ENCODE results near the gene ZNF106. TPM values are rescaled to one million over a fixed set of nuclear protein-coding genes. Genes with fewer than 3 reads are reported as not detected.

The ZNF106 gene
- total RNA-seq = 30.5 and 30.6 TPM in 2 replicates

DNA sequence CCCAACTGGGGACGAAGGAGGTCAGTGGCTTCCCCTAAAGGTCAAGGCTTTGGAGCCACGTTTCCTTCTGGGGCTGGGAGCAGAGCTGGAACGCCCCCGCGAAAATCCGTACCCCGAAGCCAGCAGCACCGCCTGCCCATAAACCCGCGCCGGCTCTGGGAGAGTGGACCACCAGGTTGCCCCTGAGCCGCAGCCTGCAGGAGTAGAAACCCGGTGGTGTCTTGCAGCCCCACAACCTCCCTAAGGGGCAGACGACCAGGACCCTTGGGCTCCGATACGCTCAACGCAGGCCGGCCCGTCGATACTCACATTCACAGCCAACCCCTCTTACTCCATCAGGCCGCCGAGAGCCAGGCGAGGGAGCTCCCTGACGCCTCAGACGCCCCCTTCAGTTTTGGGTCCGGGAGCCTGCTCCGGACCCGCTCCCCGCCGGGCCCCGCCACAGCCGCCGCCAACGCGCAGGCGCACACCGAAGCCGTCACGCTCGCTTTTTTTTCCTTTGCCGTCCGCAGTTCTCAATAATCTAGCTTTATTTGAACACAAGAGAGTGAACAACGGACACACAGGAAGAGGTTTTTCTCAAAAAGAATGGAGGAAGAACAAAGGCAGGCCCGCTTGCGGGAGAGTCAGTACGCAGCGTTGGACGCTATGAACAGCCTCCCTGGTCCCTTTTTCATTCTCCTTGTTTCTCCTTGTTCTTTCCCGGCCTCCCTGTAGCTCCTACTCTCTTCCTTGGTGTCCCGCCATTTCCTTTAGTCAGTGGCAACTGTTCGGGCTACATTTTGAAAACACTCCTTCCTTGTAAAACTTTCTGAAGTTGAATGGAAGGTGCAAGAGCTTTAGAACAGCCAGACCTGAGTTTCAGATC is at the start of gene ZNF106:
Gene ZNF106, minus strand, starts transcription at position 471 of the 868 bp plus-strand sequence. CDS start 18,852 bp downstream, outside the sequence.
- peak; percentile 85 to 91 for DNase-seq (ENCODE audit: low read depth in 2 of 2)

DNA sequence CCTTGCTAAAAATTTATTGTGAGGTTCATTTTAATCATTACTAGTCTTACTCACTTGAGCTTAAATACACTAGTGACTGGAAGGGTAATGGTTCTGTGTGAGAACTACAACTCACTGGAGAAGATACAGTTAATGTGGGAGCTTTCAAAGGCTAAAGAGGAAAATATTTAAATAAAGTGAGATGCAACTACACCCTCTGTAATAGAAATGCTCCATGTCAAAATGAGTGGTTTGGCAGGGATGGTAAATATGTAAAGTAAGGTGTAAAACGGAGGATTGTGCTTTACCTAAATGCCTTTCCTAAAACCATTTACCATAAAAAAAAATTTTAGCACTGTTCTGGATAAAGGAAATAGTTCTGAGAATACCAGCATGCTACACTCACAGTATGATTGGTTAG is 42.3 kb upstream of the ZNF106 start:
- DNase-seq (ENCODE audit: low read depth in 2 of 2) = no peak

DNA sequence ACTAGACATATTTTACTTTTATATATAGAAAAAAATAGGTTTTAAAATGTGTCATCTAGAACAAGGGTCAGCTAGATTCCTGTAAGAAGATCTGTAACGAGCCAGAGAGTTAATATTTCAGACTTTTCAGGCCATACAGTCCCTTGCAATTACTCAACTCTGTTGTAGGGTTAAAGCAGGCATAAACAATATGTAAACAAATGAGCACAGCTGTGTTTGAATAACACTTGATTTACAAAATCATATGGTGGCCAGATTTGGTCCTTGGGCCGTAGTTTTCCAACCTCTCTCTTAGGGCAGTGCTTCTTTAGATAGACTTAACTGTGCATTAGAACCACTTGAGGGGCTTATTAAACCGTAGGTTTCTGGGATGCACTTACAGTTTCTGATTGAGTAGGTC is 38.0 kb upstream of the ZNF106 start:
- DNase-seq (ENCODE audit: low read depth in 2 of 2) = no peak

DNA sequence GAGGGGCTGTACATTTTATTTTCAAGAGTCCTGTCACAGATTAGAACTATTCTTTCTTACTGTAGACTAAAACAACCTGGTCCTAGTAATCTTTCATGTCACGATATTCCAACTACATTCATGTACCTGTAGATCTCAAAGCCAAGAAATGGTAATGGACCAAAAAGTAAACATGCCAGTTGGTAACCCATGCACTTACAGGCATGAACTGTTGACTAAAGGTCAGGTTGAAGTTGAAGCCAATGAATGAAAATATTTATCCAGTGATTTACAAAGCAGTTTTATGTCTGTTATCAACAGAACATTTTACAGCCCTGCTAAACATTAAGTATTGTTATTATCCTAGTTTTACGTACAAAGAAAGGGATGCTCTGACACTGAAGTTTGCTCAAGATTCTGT is 32.4 kb upstream of the ZNF106 start:
- no peak for DNase-seq (ENCODE audit: low read depth in 2 of 2)

DNA sequence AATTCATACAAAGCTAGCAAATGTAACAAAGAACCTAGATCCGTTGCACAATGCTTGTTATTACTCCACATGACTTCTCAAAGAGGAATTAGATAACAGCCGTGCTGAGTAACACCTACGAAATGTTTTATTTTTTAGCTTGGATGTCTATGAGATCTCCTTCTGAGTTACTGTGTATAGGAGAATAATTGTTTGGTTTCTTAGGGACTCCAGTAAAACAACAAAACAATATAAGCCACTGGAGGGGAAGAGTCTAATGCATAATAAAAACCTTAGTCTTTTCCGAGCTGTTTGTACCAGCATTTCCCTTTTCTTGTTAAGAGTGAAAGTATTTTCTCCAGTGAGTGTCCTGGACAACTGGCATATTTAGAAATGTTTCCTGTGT is 20.1 kb upstream of the ZNF106 start:
- DNase-seq (ENCODE audit: low read depth in 2 of 2) = peak in 1 of 2 donors; percentile 44

DNA sequence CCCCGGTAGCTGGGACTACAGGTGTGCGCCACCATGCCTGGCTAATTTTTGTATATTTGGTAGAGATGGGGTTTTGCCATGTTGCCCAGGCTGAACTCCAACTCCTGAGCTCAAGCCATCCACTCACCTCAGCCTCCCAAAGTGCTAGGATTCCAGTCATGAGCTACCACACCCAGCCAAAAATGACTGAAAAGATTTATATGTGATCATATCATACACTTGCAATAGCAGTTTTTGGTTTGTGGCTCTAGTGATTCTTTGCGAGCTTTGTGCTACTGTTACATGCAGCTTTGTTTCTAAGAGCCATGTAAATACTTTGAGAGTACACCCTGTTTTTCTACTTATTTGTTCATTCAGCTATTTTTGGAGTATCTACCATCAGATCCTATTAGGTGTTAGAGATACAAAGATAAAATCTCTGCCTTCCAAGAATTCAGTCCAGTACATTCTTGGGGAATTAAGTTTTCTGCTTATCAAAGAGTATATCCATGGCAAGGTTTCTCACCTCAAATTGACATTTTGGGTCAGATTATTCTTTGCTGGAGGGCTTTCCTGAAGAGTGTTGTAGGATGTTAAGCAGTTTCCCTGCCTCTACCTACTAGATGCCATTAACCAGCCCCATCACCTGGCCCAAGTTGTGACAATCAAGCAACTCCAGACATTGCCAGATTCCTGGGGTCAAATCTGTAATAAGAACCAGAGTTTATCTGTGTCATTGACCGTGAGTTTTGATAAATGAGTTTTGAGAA is 19.5 kb upstream of the ZNF106 start:
- DNase-seq (ENCODE audit: low read depth in 2 of 2) = no peak

DNA sequence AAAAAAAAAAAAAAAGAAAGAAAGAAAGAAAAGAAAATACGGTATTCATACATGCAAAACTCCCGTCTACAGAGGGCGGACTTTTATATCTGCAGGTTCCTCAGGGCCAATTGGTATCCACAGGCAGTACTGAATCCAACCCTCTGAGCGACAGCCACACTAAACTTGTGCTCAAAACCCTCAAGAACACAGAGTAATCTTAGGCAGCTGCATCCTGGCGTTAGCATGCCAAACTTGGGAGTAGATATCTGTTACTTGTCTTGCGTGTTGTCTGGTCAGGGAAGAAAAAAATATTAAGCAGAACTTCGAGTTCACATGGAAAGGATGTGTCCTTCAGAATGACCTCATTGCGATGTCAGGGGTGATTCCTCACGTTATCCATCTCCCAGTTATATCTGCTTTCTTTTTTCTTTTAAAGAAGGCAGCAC is 17.3 kb upstream of the ZNF106 start:
- no peak for DNase-seq (ENCODE audit: low read depth in 2 of 2)

DNA sequence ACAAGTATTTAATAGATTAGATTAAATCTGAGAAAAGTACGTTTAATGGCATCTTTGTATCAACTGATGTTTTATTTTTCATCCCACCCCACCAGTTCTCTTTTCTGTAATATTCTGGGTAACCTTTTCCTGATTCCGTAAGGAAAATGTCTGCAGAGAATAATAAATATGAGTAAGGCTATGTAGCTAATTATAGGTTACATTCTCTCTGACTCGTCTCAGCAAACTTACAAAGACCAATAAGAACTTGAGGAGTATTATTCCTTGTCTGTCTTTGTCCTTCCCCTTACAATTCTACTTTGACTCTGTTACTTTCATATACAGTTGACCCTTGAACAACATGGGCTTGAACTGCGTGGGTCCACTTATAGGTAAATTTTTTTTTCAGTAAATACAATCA is 16.6 kb upstream of the ZNF106 start:
- no peak for DNase-seq (ENCODE audit: low read depth in 2 of 2)

DNA sequence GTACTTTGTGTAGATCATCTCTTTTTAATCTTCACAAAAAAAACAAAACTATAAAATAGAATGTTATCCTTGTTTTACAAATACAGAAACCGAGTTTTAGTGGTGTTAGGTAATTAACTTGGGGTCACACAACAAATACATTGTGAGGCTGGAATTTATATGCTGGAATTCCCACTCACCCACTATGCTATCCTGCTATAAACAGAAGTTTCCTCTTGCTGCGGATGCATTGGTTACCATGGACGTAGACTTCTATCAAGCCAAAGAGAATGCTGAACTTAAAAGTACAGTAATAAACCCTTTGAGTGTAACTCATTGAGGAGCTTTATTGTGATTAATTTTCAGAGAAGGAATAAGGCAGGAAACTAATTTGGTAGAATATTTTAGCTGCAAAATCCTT is 13.7 kb upstream of the ZNF106 start:
- peak; percentile 72 to 73 for DNase-seq (ENCODE audit: low read depth in 2 of 2)

DNA sequence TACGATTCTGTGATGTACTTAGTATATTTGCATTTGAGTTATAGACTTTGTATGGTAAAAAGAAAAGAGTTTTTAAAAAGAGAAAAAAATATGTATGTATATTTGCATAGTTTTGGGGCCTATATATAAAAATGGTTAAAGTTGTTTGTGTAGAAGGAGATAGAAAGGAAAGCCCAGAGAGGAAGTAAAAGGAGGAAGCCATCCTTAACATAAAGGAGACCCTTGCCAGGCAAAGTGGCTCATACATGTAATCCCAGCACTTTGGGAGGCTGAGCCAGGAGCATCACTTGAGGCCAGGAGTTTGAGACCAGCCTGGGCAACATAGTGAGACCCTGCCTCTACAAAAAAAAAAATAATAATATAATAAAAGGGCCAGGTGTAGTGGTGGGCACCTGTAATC is 12.9 kb upstream of the ZNF106 start:
- no peak for DNase-seq (ENCODE audit: low read depth in 2 of 2)

DNA sequence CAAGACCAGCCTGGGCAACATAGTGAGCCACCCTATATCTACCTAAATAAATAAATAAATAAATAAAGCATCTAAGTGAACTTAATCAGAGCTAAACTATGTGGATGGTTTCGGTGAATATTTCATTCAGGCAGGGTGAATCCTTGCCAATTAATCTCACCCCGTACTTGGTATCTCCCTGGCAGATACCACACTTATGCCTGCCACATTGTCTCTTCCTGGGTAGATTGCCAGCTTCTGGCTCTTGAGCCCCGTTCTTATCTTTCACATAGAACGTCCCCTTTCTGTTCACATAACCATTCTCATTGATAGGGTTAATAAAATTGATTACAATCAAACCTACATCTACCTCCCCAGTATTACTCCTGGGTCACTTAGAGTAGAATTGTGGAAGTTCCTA is 11.5 kb upstream of the ZNF106 start:
- no peak for DNase-seq (ENCODE audit: low read depth in 2 of 2)

DNA sequence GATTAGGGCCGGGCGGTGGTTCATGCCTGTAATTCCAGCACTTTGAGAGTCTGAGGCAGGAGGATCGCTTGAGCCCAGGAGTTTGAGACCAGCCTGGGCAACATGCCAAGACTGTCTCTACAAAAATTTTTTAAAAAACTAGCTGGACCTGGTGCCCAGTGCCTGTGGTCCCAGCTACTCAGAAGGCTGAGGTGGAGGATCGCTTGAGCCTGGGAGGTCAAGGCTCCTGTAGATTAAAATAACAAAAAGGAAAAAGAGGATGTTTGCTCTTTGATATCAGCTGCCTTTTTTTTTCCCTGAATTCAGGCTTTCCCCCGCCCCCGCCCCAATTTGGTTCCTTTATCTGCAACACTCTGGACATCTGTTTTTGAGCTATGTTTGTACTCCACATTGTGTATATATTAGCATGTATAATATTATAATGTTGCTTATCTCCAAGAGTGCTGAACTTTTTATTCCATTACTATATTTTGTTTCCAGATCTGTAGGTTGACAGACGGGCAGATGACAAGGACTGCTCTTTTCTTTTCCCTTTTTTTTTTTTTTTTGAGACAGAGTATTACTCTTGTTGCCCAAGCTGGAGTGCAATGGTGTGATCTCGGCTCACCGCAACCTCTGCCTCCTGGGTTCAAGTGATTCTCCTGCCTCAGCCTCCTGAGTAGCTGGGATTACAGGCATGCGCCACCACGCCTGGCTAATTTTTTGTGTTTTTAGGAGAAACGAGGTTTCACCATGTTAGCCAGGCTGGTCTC is 9.1 kb upstream of the ZNF106 start:
- peak in 1 of 2 donors; percentile 29 for DNase-seq (ENCODE audit: low read depth in 2 of 2)

DNA sequence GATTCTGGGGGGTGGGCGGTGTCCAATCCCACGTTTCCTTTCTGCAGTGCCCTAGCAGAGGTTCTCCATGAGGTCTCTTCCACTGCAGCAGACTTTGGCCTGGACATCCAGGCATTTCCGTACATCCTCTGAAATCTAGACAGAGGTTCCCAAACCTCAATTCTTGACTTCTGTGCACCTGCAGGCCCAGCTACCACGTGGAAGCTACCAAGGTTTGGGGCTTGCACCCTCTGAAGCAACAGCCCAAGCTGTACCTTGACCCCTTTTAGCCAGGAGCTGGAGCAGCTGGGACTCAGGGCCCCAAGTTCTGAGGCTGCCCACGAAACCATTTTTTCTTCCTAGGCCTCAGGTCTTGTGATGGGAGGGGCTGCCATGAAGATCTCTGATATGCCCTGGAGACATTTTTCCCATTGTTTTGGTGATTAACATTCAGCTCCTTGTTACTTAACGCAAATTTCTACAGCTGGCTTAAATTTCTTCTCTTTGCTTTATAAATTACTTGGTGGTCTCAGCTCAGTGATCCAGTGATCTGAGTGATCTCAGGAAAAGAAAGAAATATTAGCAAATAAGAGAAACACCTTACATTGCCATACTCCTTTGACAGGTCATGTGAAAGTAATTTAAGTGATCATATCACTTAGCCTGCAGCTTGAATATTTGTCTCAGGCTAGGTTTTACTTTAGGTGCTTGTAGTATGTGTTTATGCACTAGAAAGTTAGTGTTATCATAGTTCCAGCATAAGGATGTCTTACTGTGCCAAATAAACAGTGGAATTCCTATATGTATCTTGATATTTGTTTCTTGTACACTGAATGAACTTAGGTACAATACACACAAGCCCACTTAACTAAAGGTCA is 7.5 kb upstream of the ZNF106 start:
- no peak for DNase-seq (ENCODE audit: low read depth in 2 of 2)

DNA sequence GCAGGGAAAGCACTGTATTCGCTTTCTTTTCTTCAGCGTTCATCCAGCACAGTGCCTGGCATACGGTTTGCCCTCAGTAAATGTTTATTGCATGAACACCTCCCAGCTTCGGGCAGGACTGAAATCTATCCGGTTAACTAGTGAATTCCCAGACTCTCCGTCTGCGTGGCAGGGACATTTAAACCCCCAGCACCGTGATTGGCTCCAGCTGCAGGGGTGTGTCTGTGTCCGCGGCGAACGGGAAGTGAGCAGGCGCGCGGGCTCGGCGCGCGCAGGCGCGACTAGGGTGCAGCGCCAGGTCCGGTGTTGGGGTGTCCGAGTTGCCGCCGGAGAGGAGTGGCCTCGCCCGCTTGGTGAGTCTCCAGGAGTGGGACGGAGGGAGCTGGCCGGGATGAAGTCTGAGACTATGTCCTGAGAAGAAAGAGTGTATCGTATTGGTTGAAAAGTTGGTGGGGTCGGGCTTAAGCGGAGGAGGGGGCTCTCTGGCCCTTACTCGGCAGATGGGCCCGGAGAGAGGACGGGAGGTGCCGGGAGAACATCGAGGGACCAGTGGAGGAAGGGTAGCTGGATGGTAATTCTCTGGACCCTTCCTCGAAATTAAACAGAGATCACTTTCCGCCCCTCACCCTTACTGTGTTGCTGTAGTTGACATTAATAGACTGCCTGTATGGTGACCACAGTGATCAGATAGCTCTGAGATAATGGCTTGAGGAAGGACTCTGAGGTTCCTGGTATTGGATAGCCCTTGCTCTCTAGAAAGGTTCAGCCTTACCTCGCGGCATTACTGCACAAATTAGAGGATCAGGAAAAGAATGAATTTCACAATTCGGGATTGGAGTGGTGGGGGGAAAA is 4.6 kb upstream of the ZNF106 start, which contains the start of gene SNAP23:
Gene SNAP23, plus strand, starts transcription at position 274 of the 852 bp plus-strand sequence. CDS start 16,213 bp downstream, outside the sequence.
- peak; percentile 95 to 98 for DNase-seq (ENCODE audit: low read depth in 2 of 2)

DNA sequence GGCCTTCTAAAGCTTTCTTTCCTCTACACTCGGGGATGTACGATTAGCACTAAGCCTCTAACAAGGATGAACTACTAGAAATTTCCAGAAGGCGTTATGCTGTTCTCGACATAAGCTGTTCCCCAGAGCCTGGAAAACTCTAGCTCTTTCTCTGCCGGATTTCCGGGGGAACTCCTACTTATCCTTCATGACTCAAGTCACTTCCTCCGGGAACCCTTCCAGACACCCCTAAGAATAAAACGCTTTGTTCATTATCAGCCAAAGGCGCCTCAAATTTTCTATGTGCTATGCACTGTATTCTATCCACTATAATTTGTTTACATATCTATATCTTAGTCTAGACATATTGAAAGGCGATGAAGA is 4.0 kb upstream of the ZNF106 start:
- peak in 1 of 2 donors; percentile 86 for DNase-seq (ENCODE audit: low read depth in 2 of 2)

DNA sequence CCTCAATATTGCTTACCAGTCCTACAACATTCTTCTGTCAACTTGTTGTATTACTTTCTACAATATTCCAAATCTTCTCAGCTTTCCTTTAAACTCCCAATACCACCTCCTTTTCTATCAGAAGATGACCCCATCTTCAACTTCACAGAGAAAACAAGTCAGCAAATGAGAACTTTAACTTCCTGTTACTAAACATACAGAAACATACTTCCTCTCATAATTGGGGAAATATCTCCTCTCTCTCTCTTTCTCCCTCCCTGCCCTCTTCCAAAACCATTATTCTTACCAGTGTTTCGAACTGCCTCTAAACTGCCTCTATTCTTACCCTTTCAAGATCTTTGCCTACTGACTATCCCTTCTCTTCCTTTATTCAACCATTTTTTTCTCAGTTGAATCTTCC is 2.7 kb upstream of the ZNF106 start:
- DNase-seq (ENCODE audit: low read depth in 2 of 2) = no peak

DNA sequence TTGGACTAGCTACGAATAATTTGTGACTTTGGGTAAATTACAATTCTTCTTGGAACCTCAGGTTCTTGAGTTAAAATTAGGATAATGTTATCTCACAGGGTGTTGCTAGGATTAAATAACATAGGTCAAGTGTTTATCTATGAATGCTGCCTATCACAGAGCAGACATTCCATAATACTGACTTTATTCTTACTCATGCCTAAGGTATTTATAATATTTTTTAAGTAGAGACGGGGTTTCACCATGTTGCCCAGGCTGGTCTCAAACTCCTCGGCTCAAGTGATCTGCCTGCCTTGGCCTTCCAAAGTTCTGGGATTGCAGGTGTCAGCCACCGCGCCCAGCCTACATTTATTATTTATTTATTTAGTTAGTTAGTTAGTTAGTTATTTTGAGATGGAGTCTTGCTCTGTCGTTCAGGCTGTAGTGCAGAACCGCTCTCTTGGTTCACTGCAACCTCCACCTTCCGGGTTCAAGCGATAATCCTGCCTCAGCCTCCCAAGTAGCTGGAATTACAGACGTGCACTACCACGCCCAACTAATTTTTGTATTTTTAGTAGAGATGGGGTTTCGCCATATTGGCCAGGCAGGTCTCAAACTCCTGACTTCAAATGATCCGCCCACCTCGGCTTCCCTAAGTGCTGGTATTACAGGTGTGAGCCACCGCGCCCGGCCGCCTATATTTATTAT is 741 bp upstream of the ZNF106 start:
- peak; percentile 15 to 60 for DNase-seq (ENCODE audit: low read depth in 2 of 2)

DNA sequence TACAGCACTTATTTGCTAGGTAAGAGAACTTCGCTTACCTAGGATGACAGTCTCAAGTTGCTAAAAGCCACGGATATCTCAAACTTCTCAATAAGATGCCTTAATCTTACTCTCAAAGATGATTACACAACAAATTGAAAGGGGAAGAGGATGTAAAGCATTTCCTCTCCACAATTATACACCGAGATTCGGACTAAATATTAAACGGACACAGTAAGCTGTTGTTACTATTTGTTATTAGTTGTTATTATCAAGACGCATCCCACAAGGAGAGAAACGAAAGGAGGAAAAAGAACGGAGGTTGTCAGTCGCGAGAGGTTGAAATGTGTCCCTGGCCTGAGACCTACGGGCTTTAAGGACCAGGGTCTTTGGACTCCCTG is 660 bp downstream of the ZNF106 start:
- no peak for DNase-seq (ENCODE audit: low read depth in 2 of 2)

DNA sequence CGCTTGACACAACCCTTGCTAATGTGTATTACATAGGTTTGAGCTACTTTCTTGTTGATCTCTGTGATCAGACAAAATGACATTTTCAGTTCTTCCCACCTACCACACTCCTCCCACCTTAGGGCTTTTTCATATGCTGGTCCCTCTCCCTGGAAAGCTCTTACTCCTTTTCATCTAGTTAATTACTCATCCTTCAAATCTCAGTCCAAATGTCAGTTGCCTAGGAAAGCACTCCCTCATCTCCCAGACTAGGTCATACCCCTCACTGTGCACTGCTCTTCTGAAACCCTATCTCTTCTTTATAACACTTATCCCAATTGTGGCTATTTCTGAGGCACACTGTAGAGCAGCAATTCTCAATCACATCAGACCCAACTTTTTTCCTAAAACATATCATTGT is 7.3 kb downstream of the ZNF106 start:
- no peak for DNase-seq (ENCODE audit: low read depth in 2 of 2)

Data from dermis microvascular lymphatic vessel endothelial cell (primary cell).